Iris pigment epithelial cell (primary cell): ENCODE measurements around the gene PSORS1C1.

Experiments
- DNase-seq: peaks from one replicate; pipeline ENCODE4 v3.0.0-alpha.2; 2011; ENCODE audit warnings: low read depth

Gene PSORS1C1

DNA sequence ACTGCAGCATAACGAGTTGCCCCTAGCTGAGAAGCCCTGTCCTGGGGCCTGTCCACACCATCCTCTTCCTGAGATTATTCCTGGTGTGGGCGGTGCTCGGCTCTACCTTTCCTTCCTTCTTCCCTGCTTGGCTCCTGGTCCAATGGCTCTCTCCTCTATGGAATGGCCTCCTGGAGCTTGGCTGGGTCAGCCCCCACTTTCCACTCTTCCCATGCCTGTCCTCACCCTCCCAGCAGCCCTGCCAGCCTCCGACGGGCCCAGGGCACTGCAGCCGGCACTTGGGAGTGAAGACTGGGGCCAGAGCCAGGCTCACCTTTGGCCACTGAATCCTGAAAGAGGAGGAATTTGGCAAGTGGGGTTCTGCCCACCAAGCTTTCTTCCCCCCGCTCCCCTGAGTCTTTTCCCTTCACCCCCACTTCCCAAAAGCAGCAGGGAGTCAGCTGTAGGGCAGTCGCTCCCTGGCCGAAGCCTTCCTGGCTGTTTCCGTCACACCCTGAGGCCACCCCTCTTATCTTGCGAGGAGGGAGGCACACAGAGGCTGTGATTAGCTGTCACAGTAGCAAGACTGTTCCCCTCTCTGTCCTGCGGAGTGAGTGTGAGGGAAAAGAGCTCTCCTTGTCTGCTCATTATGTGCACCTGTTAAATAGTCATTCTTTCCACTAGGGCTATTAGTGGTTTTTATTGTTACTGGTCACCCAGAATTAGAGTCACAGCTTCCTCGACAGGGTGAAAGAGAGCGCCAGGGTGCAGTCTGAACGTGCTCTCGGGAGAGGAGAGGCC is 12.0 kb downstream of the PSORS1C1 start:
- no peak for DNase-seq

GRCh38 chr6:31128093-31128676 is 13.6 kb downstream of the PSORS1C1 start:
- DNase-seq, result peak; percentile 28

DNA sequence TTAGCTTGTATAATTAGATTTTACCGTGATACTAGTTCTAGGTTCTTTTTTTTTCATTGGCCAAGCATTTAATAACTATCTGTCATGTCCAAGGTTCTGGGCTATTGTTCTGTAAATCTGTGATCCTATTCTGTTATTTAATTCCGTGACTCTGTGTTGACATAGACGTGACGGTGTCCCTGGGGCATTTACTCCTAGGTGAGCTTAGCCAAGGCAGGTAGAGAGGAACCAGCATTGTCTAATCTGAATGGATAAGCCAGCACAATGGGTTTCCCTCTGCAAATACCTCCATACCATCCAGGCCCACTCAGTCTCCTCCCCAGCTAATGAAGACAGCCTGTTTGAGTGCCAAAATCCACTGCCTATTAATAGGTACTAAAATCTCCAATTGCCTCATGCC is 14.5 kb downstream of the PSORS1C1 start:
- DNase-seq, result no peak

- no peak for DNase-seq
These were observed 16.2 kb downstream of the PSORS1C1 start for GRCh38 chr6:31130751-31131150.

DNA sequence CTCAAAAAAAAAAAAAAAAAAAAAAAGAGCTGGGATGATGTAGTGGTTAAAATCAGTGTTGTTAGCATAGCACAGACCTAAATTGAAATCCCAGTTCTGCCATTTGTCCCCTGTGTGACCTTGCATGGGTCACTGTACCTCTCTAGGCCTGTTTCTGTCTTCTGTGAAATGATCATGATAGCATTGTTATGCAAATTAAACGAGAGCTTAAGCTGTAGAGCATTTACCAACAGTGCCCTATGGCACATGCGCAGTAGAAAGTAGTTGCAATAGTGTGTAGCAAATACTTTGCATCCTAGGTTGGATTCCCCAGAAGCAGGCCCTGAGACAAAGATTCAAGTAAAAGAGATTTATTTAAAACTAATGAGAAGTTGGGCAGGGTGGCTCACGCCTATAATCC is 17.0 kb downstream of the PSORS1C1 start:
- no peak for DNase-seq

- no peak for DNase-seq
These were observed 18.2 kb downstream of the PSORS1C1 start for GRCh38 chr6:31132806-31133205.

DNA sequence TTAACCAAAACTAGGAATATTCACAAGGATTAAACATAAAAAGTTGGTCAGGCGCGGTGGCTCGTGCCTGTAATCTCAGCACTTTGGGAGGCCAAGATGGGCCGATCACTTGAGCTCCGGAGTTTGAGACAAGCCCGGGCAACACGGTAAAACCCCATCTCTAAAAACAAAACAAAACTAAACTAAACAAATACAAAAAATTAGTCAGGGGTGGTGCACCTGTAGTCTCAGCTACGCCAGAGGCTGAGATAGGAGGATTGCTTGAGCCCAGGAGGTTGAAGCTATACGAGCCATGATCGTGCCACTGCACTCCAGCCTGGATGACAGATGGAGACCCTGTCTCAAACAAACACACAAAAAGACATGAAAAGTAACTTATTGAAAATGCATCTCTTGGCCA is 21.1 kb downstream of the PSORS1C1 start:
- DNase-seq, result no peak

DNA sequence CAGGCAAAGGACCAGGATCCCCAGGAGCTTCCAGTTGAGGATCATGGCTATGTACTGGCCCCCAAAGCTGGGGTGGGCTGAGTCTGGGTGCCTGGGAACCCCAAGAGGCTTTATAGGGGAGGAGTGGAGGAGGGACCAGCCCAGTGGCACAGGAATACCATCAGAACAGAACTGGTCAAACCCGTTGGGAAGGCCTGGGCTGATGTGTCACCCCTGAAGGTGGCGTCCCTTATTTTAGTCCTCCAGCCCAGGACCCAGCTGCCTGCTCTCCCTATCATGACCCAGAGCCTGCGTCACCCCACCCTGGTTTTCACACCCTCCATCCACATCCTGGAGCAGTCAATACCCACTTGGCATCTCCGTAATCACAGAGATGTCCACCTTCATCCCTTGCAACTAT is 24.4 kb downstream of the PSORS1C1 start, which contains the start of gene PSORS1C2:
TSS of gene PSORS1C2 (minus strand) at position 85 of the 400 bp plus-strand sequence. CDS start at position 45, 40 bp downstream.
- no peak for DNase-seq

GRCh38 chr6:31139599-31139998 is 25.0 kb downstream of the PSORS1C1 start:
- DNase-seq, result no peak

GRCh38 chr6:31140643-31141042 is 26.0 kb downstream of the PSORS1C1 start:
- no peak for DNase-seq

- no peak for DNase-seq
These were observed 27.8 kb downstream of the PSORS1C1 start for GRCh38 chr6:31142361-31142761.

DNA sequence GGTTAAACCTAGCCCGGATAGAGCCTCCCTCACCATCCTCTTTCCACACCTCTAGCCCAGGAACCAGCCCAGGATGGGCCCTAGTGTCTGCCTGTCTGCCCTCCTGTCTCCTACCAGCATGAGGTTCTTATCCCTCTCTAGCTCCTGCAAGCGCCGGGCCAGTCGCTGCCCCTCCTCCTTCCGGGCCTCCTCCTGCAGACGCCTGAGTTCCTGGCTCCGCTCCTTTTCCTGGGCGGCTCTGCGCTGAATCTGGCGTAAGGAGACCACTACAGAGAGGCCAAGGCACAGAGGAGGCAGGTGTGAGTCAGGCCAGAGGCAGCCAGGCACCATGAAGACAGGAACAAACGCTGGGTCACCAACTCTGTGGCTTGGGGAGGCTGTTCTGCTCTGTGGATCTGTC is 28.5 kb downstream of the PSORS1C1 start:
- DNase-seq, result peak; percentile 93

DNA sequence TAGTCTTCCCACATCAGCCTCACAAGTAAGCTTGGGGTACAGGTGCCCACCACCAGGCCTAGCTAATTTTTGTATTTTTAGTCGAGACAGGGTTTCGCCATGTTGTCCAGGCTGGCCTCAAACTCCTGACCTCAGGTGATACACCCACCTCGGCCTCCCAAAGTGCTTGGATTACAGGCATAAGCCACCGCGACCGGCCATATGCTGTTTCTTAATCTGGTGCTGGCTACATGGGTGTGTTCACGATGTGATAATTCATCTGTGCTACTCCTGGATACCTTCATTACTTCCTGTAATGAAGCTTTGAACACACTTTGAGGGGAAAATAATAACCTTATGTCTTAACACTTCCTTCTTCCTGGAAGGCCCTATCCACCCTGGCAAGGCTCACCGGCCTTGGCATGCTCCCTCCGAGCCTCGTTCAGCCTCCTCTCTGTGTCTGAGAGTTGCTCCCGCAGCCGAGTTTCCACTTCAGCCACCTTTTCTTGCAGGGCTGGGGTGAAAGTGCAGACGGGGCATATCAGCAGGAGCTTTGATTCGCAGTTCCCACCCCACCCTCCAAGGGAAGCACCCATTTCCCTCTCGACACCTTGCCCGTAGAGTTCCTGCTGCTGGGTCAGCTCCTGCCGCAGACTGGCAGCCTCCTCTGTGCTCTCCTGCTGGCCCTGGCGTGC is 29.8 kb downstream of the PSORS1C1 start:
- no peak for DNase-seq

DNA sequence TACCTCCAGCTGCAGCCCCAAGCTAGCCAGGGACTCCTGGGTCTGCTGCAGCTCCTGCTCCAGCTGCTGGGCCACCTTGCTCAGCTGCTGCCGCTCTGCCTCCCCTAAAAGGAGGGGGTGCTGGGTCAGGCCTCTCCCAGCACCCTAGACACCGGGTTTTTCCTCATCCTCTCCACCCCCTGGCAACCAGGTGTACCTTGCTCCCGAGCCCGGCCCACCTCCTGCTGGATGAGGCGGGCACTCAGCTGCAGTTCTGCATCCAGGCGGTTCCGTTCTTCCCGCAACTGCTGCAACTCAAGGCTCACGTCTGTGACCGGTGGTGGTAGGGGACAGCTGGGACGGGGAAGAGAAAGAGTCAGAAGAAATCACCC is 30.4 kb downstream of the PSORS1C1 start:
- no peak for DNase-seq

DNA sequence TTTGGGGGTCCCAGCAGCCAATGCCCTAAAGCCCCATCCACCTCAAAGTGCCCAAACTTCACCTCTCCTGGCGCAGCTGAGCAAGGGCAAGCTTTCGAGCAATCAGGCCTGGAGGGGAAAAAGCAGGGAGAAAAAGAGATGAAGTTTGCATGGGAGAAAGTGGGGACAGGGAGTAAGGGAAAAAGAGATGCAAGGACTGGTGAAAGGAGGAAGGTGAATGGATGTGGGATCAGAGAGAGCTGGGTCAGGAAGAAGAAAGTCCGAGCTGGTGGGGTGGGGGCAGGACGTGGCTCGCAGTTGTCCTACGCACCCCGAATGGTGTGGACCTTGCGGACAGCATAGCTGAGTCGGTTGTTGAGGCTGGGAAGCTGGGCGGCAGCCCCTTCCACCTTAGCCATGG is 30.8 kb downstream of the PSORS1C1 start:
- no peak for DNase-seq

- DNase-seq, result no peak
These were observed 35.3 kb downstream of the PSORS1C1 start for GRCh38 chr6:31149827-31150447.

DNA sequence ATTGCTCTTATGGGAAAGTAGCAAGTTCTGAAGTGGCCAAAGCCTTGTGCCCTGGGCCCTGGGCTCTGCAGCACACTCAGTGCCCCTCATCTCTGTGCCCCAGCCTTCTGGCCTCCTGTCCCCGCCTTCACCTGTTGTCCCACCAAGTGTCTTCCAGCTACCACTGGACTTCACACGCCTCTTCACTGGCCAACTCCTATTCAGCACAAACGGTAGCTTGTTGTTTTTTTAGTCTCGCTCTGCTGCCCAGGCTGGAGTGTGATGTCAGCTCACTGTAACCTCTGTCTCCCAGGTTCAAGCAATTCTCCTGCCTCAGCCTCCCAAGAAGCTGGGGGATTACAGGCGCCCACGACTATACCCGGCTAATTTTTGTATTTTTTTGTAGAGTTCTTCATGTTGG is 38.2 kb downstream of the PSORS1C1 start:
- DNase-seq, result no peak

DNA sequence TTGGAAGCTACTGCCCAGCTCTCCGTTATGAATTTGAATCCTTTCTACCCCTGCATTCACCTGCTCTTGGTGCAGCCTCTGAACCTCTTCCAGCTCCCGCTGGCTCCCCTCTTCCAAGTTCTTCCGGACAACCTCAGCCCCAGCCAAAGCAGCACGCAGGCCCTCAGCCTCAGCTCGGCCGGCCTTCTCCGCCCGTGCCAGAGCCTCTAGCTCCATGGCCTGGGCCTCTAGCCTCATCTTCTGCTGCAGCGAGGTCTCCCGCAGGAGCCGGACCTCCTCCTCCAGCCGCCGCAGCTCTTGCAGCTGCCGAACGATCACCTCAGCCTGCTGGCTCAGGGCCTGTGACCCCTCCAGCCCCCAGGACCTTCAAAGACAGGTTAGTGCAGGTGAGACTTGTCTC is 39.8 kb downstream of the PSORS1C1 start:
- no peak for DNase-seq

- DNase-seq, result no peak
These were observed 42.0 kb downstream of the PSORS1C1 start for GRCh38 chr6:31156641-31157040.

DNA sequence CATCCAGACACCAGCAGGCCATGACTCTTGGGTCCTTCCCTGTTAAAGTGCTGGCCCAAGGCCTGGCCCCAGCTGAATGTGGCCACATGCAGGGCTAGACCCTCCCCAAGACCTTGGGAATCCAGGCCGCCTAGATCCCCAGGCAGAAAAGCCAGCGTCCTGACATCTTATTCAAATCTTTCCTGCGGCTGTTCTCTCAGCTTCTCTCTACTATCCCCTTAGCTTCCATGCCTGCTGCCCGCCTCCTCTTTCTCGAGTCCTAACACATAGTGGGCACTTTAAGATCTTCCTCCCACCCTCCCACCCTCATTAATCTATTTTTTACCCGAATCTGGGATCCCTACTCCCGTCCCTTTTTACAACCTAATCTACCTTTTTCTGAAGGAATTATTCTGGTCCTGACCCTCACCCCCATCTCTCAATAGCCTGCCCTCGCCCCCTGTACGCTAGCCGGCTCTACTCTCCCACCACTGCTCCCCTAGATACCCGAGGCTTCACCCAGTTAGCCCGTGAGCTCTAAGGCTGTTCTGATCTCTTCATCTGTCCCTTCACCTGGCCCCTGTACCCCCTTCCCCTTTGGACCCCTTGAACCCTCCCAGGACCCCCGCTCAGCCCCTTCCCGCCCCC is 43.0 kb downstream of the PSORS1C1 start, which contains the start of gene CCHCR1:
TSS of gene CCHCR1 (minus strand) at position 290 of the 627 bp plus-strand sequence. CDS start at position 88, 202 bp downstream.
- no peak for DNase-seq

DNA sequence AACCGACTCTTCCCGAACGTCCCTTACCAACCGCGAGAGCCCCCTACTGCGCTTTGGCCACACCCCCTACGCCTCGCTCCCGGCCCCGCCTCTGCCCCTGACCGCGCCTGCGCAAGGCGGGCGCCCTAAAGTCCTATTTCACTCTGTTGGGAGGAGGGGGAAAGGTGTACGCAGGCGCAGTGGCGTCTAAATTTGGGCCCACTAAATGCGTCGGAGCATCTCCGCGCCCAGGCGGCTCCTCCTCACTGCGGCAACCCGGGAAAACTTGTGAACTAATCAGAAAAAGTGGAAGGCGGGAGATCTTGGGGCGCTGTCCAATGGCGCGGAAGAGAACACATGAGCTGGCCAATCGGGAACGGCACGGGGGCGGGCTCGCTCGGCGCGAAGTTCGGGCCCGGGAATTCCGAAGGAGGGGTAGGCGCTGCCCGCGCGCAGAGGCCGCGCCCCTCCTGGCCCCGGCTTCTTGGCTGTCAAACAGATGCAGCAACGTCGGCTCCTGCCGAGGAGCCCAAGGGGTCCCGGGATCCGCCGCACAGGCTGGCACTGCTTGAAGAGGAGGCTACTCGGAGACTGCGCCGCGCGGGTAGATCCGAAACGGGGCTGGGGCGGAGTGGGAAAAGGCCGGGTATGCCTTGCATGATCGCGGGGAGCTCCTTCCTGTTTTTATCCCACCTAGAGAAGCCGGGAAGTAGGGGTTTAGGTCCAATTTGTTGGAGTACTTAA is 43.7 kb downstream of the PSORS1C1 start, which contains the start of gene TCF19:
TSS of gene TCF19 (plus strand) at position 450 of the 723 bp plus-strand sequence. CDS start 881 bp downstream, outside the sequence.
- DNase-seq, result peak; percentile 99
